ENCODE data around the gene DRC3. TPM values are rescaled to one million over a fixed set of nuclear protein-coding genes. Genes with fewer than 3 reads are reported as not detected.

Gene DRC3
- total and polyA plus RNA-seq, 2 donors (not counting 1 experiment from before 2014, with no cell fraction given) = 0.17 TPM; not detected in 1

DNA sequence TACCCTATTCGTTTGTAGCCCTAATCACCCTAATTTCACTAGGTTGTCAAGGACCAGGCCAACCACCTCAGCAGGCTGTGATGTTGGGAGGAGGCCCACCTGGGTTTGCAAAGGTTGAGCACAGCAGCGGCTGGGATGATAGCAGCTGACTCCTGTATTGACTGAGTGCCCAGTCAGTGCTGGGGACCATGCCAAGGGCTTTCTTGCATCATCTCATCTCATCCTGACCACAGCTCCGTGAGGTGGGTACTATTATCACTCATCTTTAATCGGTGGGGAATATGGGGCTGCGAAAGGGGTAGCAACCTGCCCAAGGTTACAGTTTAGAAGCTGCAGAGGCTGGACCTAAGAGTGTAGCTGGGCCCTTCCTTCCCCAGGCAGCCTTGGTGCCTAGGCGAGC lies 54.6 kb downstream of the DRC3 start:
- peaks cover 56% of the 10 kb centered on the region for H3K79me2 ChIP-seq (ENCODE audit: control insufficient read depth, insufficient read depth, low read length)
- H3K9me3 Mint-ChIP-seq (ENCODE audit: insufficient read depth) = no peaks in the 10 kb centered on the region
- POLR2A ChIA-PET = no interaction called here
- DNase-seq (no peak), ATAC-seq (ENCODE audit: low read depth) (no peak)
- H3K27me3 Mint-ChIP-seq = no peaks in the 10 kb centered on the region
- H3K27ac Mint-ChIP-seq = no peak overlapping the region
- CTCF ChIA-PET = interaction anchor here (0.7 kb wide), 1 partner anchor 19 kb away, joined by 6 read pairs; no protein-coding TSS in a partner anchor
- H3K4me1 ChIP-seq (ENCODE audit: control insufficient read depth in 2 of 2, insufficient read depth in 2 of 2, low read length in 2 of 2) = peaks cover 0 to 4% of the 10 kb centered on the region in 2 donors
- intact Hi-C loops (cut with micrococcal nuclease) = no loop called here
- peaks cover 7% of the 10 kb centered on the region for H3K4me1 Mint-ChIP-seq
- H4K20me1 ChIP-seq (ENCODE audit: control insufficient read depth, insufficient read depth, low read length, poor library complexity, severe bottlenecking) = peaks cover 43% of the 10 kb centered on the region
- no peak overlapping the region for H3K27ac ChIP-seq (ENCODE audit: low read length in 2 of 2)
- no peak overlapping the region for H3K9ac ChIP-seq (ENCODE audit: low read length)
- H3K4me3 Mint-ChIP-seq = no peak overlapping the region
- TF ChIP-seq EZH2 (IDR thresholded peaks at IDR 0.05; ENCODE audit: borderline replicate concordance, insufficient read depth, low read depth, low read length, poor library complexity, severe bottlenecking) = no peak
- TF ChIP-seq CTCF (IDR thresholded peaks at IDR 0.05) = no peak
- peaks cover 2 to 53% of the 10 kb centered on the region in 2 experiments for H3K36me3 ChIP-seq (replicated peaks in 1 of 2; ENCODE audit: control extremely low read depth in 1 of 2, control insufficient read depth in 1 of 2, extremely low read depth in 1 of 2, insufficient read depth in 2 of 2, low read length in 1 of 2)
- WGBS (ENCODE audit: insufficient coverage) = 93% methylated on average over 5 of the region's 6 CpGs
- H3K4me2 ChIP-seq (replicated peaks; ENCODE audit: low read depth, low read length, poor library complexity, severe bottlenecking) = no peak overlapping the region
- no peaks in the 10 kb centered on the region for H3K27me3 ChIP-seq (replicated peaks in 1 of 4; ENCODE audit: control extremely low read depth in 1 of 4, control insufficient read depth in 3 of 4, insufficient read depth in 4 of 4, low read length in 3 of 4)
- no peak overlapping the region for H2AFZ ChIP-seq (ENCODE audit: insufficient read depth, low read depth, low read length, poor library complexity, severe bottlenecking)
- no peaks in the 10 kb centered on the region for H3K9me3 ChIP-seq (ENCODE audit: control extremely low read depth in 1 of 3, control insufficient read depth in 2 of 3, insufficient read depth in 1 of 3, low read length in 2 of 3)
- no peak overlapping the region for H3K4me3 ChIP-seq (ENCODE audit: control extremely low read depth in 1 of 5, extremely low read depth in 1 of 5, insufficient read depth in 1 of 5, low read depth in 2 of 5, low read length in 4 of 5)

GRCh38 chr17:18028114-18028951 lies 55.7 kb downstream of the DRC3 start:
- H3K27ac Mint-ChIP-seq = no peak overlapping the region
- H3K4me2 ChIP-seq (replicated peaks; ENCODE audit: low read depth, low read length, poor library complexity, severe bottlenecking) = no peak overlapping the region
- H3K27me3 Mint-ChIP-seq = no peaks in the 10 kb centered on the region
- ATAC-seq (ENCODE audit: low read depth) = no peak
- no peak overlapping the region for H3K27ac ChIP-seq (ENCODE audit: low read length in 2 of 2)
- H3K4me1 Mint-ChIP-seq = peaks cover 15% of the 10 kb centered on the region
- no peaks in the 10 kb centered on the region for H3K27me3 ChIP-seq (replicated peaks in 1 of 4; ENCODE audit: control extremely low read depth in 1 of 4, control insufficient read depth in 3 of 4, insufficient read depth in 4 of 4, low read length in 3 of 4)
- no peak overlapping the region for H2AFZ ChIP-seq (ENCODE audit: insufficient read depth, low read depth, low read length, poor library complexity, severe bottlenecking)
- no peak for TF ChIP-seq EZH2 (IDR thresholded peaks at IDR 0.05; ENCODE audit: borderline replicate concordance, insufficient read depth, low read depth, low read length, poor library complexity, severe bottlenecking)
- no peak for TF ChIP-seq CTCF (IDR thresholded peaks at IDR 0.05)
- intact Hi-C loops (cut with micrococcal nuclease) = no loop called here
- H3K4me1 ChIP-seq (ENCODE audit: control insufficient read depth in 2 of 2, insufficient read depth in 2 of 2, low read length in 2 of 2) = peaks cover 0 to 10% of the 10 kb centered on the region in 2 donors
- peaks cover 66% of the 10 kb centered on the region for H3K79me2 ChIP-seq (ENCODE audit: control insufficient read depth, insufficient read depth, low read length)
- H3K9me3 Mint-ChIP-seq (ENCODE audit: insufficient read depth) = no peaks in the 10 kb centered on the region
- no peak overlapping the region for H3K4me3 Mint-ChIP-seq
- peaks cover 2 to 49% of the 10 kb centered on the region in 2 experiments for H3K36me3 ChIP-seq (replicated peaks in 1 of 2; ENCODE audit: control extremely low read depth in 1 of 2, control insufficient read depth in 1 of 2, extremely low read depth in 1 of 2, insufficient read depth in 2 of 2, low read length in 1 of 2)
- peaks cover 54% of the 10 kb centered on the region for H4K20me1 ChIP-seq (ENCODE audit: control insufficient read depth, insufficient read depth, low read length, poor library complexity, severe bottlenecking)
- no peaks in the 10 kb centered on the region for H3K9me3 ChIP-seq (ENCODE audit: control extremely low read depth in 1 of 3, control insufficient read depth in 2 of 3, insufficient read depth in 1 of 3, low read length in 2 of 3)
- ChIA-PET CTCF (no interaction called here), POLR2A (no interaction called here)
- WGBS (ENCODE audit: insufficient coverage) = 88% methylated on average over 5 of the region's 11 CpGs
- no peak for DNase-seq
- no peak overlapping the region for H3K4me3 ChIP-seq (ENCODE audit: control extremely low read depth in 1 of 5, extremely low read depth in 1 of 5, insufficient read depth in 1 of 5, low read depth in 2 of 5, low read length in 4 of 5)
- no peak overlapping the region for H3K9ac ChIP-seq (ENCODE audit: low read length)

All from B cell (primary cell).